PC-3 (cell line): ENCODE results near the gene GRIN2A.

Experiments
- CTCF ChIP-seq: fragments of 300-600 bp; sonication (generic); conservative IDR thresholded peaks from 2 replicates; pipeline ENCODE4 v1.5.1; 2017; ENCODE audit warnings: antibody characterized with exemption, low read depth, mild to moderate bottlenecking, low read length
- EZH2 ChIP-seq: fragments of 300-600 bp; sonication (generic); IDR thresholded peaks from one replicate; pipeline ENCODE4 v1.6.1; 2017; ENCODE audit warnings: antibody characterized with exemption, mild to moderate bottlenecking, low read length; ENCODE audit not compliant: unreplicated experiment

- TF ChIP-seq CTCF: no peak
- no peak for TF ChIP-seq EZH2
Measured at GRCh38 chr16:10126686-10127085, 55.5 kb downstream of the GRIN2A start.
